NT2/D1 (cell line): ENCODE data around the gene PHGDH.
"Not testable (repeated sequence)": the region's sequence is repeated elsewhere in the genome, so short reads cannot be mapped to it uniquely, and the experiment has no call there.

Experiments used
- DNase-seq: peaks from one replicate; pipeline ENCODE4 v3.0.0-alpha.2; 2011; ENCODE audit warnings: low read depth, low spot score
- H3K27me3 ChIP-seq: 2 replicates; pipeline ENCODE4 v1.6.0; 2011; ENCODE audit warnings: mild to moderate bottlenecking; ENCODE audit not compliant: insufficient read length, insufficient read depth
- H3K36me3 ChIP-seq: 2 replicates; pipeline ENCODE4 v1.6.1; 2011; ENCODE audit warnings: mild to moderate bottlenecking, low read length, mixed read lengths; ENCODE audit not compliant: insufficient read depth, insufficient read length
- H3K4me1 ChIP-seq: 2 replicates; pipeline ENCODE4 v1.5.1; 2011; ENCODE audit not compliant: insufficient read depth, insufficient read length
- H3K4me3 ChIP-seq: 2 replicates; pipeline ENCODE4 v1.5.1; 2011; ENCODE audit warnings: low read depth; ENCODE audit not compliant: insufficient read length
- H3K9ac ChIP-seq: 2 replicates; pipeline ENCODE4 v1.6.0; 2011; ENCODE audit warnings: low read depth; ENCODE audit not compliant: insufficient read length
- H3K9me3 ChIP-seq: 2 replicates; pipeline ENCODE4 v1.5.1; 2011; ENCODE audit warnings: mild to moderate bottlenecking, low read length; ENCODE audit not compliant: insufficient read depth
- SUZ12 ChIP-seq: IDR thresholded peaks from 2 replicates; pipeline ENCODE4 v1.6.1; 2011; ENCODE audit not compliant: insufficient read length, insufficient read depth; ENCODE audit errors: extremely low read depth
- YY1 ChIP-seq: IDR thresholded peaks from 2 replicates; pipeline ENCODE4 v1.6.1; 2011; ENCODE audit not compliant: insufficient read length, insufficient read depth
- ZNF274 ChIP-seq: IDR thresholded peaks from 2 replicates; pipeline ENCODE4 v1.6.1; 2011; ENCODE audit warnings: mild to moderate bottlenecking, low read depth, low read length

Gene PHGDH

DNA sequence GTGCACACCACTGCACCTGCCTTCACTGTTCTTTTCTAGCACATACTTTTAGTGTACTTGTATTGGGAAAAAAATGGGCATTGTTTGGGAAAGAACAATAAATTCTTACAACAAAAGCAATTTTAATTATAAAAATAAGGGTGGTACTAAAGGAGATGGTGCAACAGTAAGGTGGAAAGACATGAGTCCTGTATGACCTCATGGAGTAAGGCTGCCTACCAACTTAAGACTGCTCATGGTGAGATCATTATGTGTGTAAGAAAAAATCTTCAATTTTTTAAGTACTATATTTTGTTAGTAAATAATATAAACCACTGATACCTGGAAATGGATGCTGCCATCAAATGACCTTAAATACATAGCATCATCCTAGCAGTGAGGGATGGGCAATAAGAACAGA, 29.6 kb upstream of the PHGDH start:
- Histone ChIP-seq H3K9ac (no peak overlapping the region), H3K4me3 (no peak overlapping the region), H3K27me3 (no peaks in the 10 kb centered on the region), H3K36me3 (no peaks in the 10 kb centered on the region), H3K4me1 (peaks cover 7% of the 10 kb centered on the region), H3K9me3 (peaks cover 17% of the 10 kb centered on the region; the same call in 1 of the 2 replicates)
- no peak for DNase-seq
- TF ChIP-seq SUZ12 (no peak), YY1 (no peak)

DNA sequence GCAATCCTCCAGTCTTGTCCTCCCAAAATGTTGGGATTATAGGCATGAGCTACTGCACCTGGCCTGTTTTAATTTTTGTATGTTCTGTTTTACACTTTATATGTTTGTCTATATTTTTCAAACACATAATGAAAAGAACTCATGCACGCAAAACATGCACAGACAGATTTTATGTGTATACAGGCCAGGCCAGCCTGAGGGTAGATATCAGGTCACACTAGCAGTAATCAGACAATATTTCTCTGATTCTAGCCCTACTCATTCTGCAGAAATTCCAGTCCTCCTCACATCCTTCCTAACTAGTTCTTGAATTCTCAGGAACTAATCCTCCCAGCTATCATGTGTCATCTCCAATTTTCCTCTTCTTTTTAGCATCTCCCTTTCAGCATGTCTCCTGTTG, 27.8 kb upstream of the PHGDH start:
- Histone ChIP-seq H3K9ac (no peak overlapping the region), H3K36me3 (no peaks in the 10 kb centered on the region)
- TF ChIP-seq YY1 (no peak), SUZ12 (no peak), ZNF274 (no peak)

GRCh38 chr1:119686661-119687060, 25.1 kb upstream of the PHGDH start:
- H3K9ac ChIP-seq, result no peak overlapping the region
- H3K27me3 ChIP-seq, result no peaks in the 10 kb centered on the region
- DNase-seq, result no peak
- TF ChIP-seq YY1, result no peak
- TF ChIP-seq ZNF274, result no peak
- no peak for TF ChIP-seq SUZ12
- no peaks in the 10 kb centered on the region for H3K9me3 ChIP-seq
- no peaks in the 10 kb centered on the region for H3K36me3 ChIP-seq
- H3K4me3 ChIP-seq, result no peak overlapping the region
- peaks cover 4% of the 10 kb centered on the region for H3K4me1 ChIP-seq

More for the DNA sequence above, 27.8 kb upstream of the PHGDH start:
- H3K4me1 ChIP-seq, result peaks cover 8% of the 10 kb centered on the region
- DNase-seq, result no peak
- no peaks in the 10 kb centered on the region for H3K27me3 ChIP-seq
- H3K4me3 ChIP-seq, result no peak overlapping the region
- H3K9me3 ChIP-seq, result peaks cover 6% of the 10 kb centered on the region; the same call in 1 of the 2 replicates

DNA sequence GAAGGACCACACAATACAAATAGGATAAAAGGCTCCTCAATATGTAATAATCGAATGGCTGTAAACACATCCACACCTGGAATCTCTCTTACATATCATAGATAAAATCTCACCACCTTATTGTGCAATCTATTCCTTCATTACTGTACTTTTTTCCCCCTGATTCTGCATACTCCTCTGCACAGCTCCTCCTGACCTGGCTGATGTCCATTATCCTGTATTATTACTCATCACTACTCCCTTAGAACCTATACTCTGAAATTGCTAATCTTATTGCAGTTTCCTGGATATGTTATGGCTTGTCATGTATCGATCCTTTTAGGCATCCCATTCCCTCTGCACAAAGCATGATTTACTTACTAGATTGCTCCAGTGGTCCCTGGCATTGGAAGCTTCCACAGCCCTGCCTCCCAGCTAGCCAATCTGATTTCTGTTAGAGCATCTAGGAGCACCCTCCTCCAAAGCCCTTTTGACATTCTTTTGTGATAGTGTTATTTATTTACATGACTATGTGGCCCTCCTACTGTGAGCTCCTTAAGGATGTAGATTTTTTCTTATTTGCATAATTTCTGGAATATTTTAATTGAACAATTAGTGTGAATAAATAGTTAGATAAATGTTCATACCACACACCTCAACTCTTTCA, 24.2 kb upstream of the PHGDH start:
- Histone ChIP-seq H3K27me3 (no peaks in the 10 kb centered on the region), H3K36me3 (no peaks in the 10 kb centered on the region), H3K9ac (no peak overlapping the region), H3K9me3 (no peaks in the 10 kb centered on the region), H3K4me3 (no peak overlapping the region), H3K4me1 (peaks cover 4% of the 10 kb centered on the region)
- no peak for TF ChIP-seq SUZ12
- TF ChIP-seq ZNF274, result no peak
- no peak for TF ChIP-seq YY1
- DNase-seq, result peak; percentile 67

DNA sequence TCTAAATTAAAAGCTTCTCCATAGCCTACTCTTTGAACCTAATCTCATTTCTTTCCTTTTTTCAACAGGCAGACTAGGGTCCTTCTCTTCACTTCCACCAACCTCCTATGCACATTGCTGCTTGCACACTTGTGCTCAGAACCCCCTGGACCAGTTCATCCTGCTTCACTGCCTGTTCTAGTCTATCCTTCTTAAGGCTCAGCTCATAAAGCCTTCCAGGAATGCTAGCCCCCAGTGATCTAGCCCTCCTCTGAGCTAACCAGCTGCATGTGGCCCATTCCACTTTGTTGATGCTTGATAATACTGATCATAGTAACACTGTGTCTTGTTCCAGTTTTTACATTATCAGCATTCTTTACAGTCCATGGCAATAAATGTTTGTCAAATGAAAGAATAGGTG, 22.9 kb upstream of the PHGDH start:
- H3K4me1 ChIP-seq, result peaks cover 4% of the 10 kb centered on the region
- no peak for DNase-seq
- H3K9ac ChIP-seq, result no peak overlapping the region
- H3K36me3 ChIP-seq, result no peaks in the 10 kb centered on the region
- no peak overlapping the region for H3K4me3 ChIP-seq
- no peaks in the 10 kb centered on the region for H3K27me3 ChIP-seq
- no peaks in the 10 kb centered on the region for H3K9me3 ChIP-seq
- TF ChIP-seq SUZ12 (no peak), YY1 (no peak), ZNF274 (no peak)

DNA sequence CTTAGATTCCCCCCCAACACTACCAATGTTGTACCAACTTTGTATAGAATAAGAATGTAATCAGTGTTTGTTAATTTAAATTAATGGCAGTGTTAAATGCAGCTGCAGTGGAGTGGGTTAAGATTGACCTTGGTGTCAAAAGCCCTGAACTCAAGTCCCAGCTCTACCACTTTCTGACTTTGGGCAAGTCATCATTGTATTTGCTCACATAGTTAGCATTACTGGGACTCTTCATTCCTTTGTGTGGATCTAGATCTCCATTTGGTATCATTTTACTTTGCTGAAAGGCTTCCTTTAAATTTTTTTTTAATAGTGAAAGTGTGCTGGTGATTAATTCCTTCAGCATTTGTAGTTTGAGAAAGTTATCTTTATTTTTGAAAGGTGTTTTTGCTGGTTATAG, 22.2 kb upstream of the PHGDH start:
- no peaks in the 10 kb centered on the region for H3K9me3 ChIP-seq
- no peaks in the 10 kb centered on the region for H3K36me3 ChIP-seq
- DNase-seq, result no peak
- no peak overlapping the region for H3K9ac ChIP-seq
- H3K4me1 ChIP-seq, result peaks cover 4% of the 10 kb centered on the region
- H3K4me3 ChIP-seq, result no peak overlapping the region
- TF ChIP-seq SUZ12 (no peak), ZNF274 (no peak), YY1 (no peak)
- no peaks in the 10 kb centered on the region for H3K27me3 ChIP-seq

GRCh38 chr1:119696863-119697262, 14.9 kb upstream of the PHGDH start:
- not testable (repeated sequence) for H3K4me1 ChIP-seq, DNase-seq, H3K27me3 ChIP-seq, H3K4me3 ChIP-seq, H3K36me3 ChIP-seq, H3K9ac ChIP-seq
- H3K9me3 ChIP-seq, result peaks cover 16% of the 10 kb centered on the region

DNA sequence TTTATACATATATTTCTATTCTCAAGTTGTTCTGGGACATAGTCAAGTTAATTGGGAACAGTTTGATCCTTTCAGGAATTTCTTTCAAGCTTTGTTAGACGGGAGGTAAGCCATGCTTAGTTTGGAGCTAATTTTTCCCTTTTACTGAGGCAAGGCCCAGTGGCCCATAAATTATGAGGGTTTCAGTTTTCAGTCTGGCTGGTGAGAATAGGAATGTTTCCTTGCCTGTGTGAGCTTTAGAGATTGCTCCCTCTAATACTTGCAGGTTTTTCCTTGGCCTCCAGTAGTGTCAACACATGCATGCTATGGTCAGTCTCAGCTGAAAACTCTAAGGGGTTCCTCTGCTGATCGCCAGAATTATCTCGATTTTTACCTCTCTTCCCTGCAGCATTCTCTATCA, 14.1 kb upstream of the PHGDH start:
- TF ChIP-seq SUZ12 (no peak), YY1 (no peak), ZNF274 (no peak)
- Histone ChIP-seq H3K36me3 (no peaks in the 10 kb centered on the region), H3K4me1 (no peaks in the 10 kb centered on the region), H3K27me3 (no peaks in the 10 kb centered on the region), H3K9ac (no peak overlapping the region), H3K9me3 (peaks cover 23% of the 10 kb centered on the region), H3K4me3 (no peak overlapping the region)
- DNase-seq, result no peak
